Rectal smooth muscle tissue (tissue), 1 donor: ENCODE measurements around the gene RGMA.
A peak's percentile ranks its signal among the peaks of the same experiment; 100 is the strongest.

Experiments
- H3K27ac ChIP-seq: one replicate; pipeline ENCODE4 v1.7.0; 2013; ENCODE audit warnings: low read depth, low read length, inconsistent platforms
- H3K27me3 ChIP-seq: one replicate; pipeline ENCODE4 v1.7.0; 2013; ENCODE audit warnings: low read length; ENCODE audit not compliant: control insufficient read depth, insufficient read depth
- H3K36me3 ChIP-seq: one replicate; pipeline ENCODE4 v1.7.0; 2013; ENCODE audit warnings: low read length; ENCODE audit not compliant: control insufficient read depth, insufficient read depth
- H3K4me1 ChIP-seq: one replicate; pipeline ENCODE4 v1.7.0; 2013; ENCODE audit warnings: low read length; ENCODE audit not compliant: control insufficient read depth, insufficient read depth
- H3K4me3 ChIP-seq: one replicate; pipeline ENCODE4 v1.7.0; 2013; ENCODE audit warnings: low read length
- H3K9ac ChIP-seq: one replicate; pipeline ENCODE4 v1.7.0; 2013; ENCODE audit warnings: low read length

Gene RGMA

DNA sequence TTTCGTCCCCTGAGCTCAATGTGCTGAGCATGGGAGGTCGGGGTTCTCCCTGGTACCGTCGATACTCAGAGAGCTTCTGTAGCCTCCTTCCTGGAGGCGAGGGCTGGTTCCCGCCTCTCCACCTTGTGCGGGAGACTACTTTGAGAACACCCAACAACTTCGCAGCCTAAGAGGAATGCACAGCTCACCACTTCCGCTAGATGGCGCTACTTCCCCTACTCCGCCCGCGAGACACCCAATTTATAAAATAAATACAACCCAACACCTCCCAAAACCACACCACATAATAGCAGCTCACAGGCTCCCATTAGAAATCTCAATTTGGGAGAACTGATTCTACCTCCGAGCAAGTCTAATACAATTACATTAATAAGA is 1.2 kb downstream of the RGMA start:
- Histone ChIP-seq H3K27ac (peak overlapping the region; percentile 88), H3K36me3 (no peaks in the 10 kb centered on the region), H3K9ac (no peak overlapping the region), H3K4me1 (peaks cover 18% of the 10 kb centered on the region), H3K27me3 (peaks cover 4% of the 10 kb centered on the region), H3K4me3 (peak overlapping the region; percentile 72)

DNA sequence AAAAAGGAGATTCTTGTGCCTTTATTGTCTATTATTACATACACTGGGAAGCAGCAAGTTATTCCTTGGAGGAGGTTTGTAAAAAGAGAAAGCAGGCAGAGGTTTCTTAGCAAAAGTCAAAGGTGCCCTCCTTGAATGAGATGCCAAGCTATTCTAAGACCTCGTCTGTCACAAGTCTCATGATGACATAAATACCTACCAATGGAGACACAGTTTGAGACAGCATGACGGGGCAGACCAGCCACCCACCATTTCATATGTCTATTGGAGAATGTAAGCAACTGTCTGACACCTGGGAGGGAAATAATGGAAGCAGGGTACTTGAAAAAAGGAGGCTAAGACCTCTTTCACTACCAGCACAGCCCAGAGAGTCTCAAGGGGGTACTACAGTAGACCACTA is 2.2 kb downstream of the RGMA start:
- peak overlapping the region; percentile 72 for H3K4me3 ChIP-seq
- H3K9ac ChIP-seq = no peak overlapping the region
- H3K36me3 ChIP-seq = no peaks in the 10 kb centered on the region
- H3K27ac ChIP-seq = peak overlapping the region; percentile 76
- peaks cover 21% of the 10 kb centered on the region for H3K4me1 ChIP-seq
- H3K27me3 ChIP-seq = peaks cover 4% of the 10 kb centered on the region

DNA sequence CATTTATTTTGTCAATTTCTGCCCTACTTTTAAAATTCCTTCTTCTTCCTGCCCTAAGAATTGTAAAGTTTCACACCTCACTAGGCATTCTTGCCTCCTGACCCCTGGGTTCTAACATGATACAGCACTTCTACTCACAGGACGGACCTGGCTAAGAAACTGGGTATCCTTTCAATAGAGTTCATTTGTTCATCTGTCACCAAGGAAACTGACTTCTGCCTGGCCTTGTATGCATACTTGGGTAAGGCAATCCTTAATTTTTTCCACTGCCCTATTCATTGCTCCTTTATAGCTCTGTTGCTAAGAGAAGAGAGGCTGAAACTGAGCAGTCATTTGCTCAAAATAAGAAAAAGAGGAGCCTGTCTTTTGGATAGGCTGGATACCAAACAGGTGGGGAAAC is 3.3 kb downstream of the RGMA start:
- Histone ChIP-seq H3K4me3 (no peak overlapping the region), H3K9ac (no peak overlapping the region), H3K27me3 (peaks cover 4% of the 10 kb centered on the region), H3K27ac (peak overlapping the region; percentile 76), H3K36me3 (no peaks in the 10 kb centered on the region), H3K4me1 (peaks cover 32% of the 10 kb centered on the region)

DNA sequence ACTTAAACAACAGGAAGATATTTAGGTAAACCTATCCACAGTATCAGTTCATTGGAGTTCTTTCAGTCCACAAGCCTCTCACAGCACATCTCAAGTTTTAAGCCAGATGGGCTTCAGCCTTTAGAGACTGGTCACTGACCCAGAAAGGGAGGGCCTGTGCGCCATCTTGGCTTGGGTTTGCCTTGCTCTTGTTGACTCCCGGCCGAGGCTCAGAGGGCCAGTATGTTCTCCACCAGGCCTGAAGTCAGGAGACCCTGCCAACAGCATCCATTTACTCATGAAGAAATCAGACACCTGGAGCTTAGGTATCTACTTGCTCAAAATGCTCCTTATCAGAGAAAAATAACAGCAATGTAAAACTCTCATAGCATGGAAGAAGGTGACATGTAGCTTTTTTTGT is 6.2 kb downstream of the RGMA start:
- H3K4me1 ChIP-seq = peaks cover 47% of the 10 kb centered on the region
- H3K36me3 ChIP-seq = no peaks in the 10 kb centered on the region
- no peak overlapping the region for H3K27ac ChIP-seq
- H3K9ac ChIP-seq = no peak overlapping the region
- H3K27me3 ChIP-seq = peaks cover 3% of the 10 kb centered on the region
- no peak overlapping the region for H3K4me3 ChIP-seq

DNA sequence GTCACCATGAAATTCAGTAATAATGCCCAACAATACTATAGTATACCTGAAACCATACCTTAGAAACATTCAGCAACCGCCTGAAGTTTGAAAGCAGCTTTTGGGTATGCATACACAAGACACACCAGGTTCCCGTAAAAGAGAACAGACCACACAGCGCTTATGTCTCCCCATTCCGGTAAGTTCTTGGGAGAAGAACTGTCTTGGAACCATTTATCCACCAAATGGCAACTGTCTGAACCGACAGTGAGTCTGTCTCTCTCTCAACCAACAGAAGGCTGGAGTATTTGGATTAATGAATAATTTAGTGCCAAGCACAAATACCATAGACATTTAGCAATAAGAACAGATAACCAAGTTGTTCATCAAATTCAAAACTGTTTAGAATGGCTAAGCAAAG is 7.6 kb downstream of the RGMA start:
- Histone ChIP-seq H3K36me3 (no peaks in the 10 kb centered on the region), H3K27ac (peak overlapping the region; percentile 61), H3K4me3 (no peak overlapping the region), H3K4me1 (peaks cover 41% of the 10 kb centered on the region), H3K9ac (no peak overlapping the region), H3K27me3 (no peaks in the 10 kb centered on the region)

DNA sequence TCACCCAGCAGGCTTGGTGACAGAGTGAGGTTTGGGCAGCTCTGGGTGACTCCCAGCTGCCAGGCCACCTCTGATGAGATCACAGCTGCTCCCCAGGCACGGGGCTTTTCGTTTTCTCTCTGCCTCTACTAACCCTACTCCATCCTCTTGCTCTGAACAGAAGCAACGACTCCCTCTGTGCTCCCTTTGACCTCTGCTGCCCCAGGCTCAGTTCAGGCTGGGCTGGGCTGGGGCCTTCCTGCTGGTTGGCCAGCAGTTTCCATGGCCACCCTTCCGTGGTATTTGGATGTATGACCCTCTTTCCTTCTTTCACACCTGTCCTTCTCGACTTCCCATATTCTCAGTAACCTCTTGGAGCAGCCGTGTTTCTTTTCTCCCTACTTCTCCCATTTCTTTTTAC is 8.6 kb downstream of the RGMA start:
- no peak overlapping the region for H3K9ac ChIP-seq
- H3K4me1 ChIP-seq = peaks cover 34% of the 10 kb centered on the region
- H3K4me3 ChIP-seq = no peak overlapping the region
- no peaks in the 10 kb centered on the region for H3K36me3 ChIP-seq
- peak overlapping the region; percentile 61 for H3K27ac ChIP-seq
- no peaks in the 10 kb centered on the region for H3K27me3 ChIP-seq

DNA sequence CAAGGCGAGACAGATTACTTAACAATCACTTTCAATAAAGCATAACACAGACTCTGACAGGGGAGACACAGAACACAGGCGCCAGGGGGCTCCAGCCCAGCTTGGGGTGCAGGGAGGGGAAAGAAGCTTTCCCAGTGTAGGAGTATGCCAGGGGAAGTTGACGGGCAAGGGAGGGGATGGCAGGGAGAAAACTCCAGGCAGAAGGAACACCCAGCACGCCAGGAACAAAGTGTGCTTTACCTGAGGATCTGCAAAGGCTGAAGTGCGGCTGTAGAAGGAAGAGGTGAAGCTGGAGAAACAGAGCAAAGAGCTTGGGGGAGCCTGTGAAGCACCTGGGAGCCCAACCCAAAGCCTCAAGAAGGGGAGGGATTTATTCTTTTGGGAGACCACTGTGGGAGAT is 12.1 kb downstream of the RGMA start:
- Histone ChIP-seq H3K9ac (no peak overlapping the region), H3K27me3 (no peaks in the 10 kb centered on the region), H3K4me1 (peaks cover 39% of the 10 kb centered on the region), H3K27ac (peak overlapping the region; percentile 76), H3K4me3 (no peak overlapping the region), H3K36me3 (no peaks in the 10 kb centered on the region)

DNA sequence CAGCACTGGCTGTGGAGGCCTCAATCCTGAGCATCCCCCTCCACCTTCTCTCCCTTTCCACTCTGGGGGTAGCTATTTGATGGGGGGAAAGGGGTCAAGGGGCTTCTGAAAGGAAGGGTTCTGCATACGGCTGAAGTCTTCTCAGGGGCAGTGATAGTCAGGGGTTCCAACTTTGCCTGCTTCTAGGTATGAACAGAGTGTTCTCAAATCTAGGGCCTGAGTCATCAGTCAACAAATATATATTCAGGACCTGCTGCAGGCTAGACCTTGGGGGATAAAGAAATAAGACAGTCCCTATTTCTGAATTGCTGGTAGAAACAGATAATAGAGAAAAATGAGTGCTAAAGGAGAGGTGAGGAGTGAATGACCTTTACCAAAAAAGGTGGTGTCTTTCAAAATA is 12.8 kb downstream of the RGMA start:
- Histone ChIP-seq H3K4me1 (peaks cover 32% of the 10 kb centered on the region), H3K4me3 (no peak overlapping the region), H3K27ac (peak overlapping the region; percentile 76), H3K9ac (no peak overlapping the region), H3K36me3 (no peaks in the 10 kb centered on the region), H3K27me3 (peaks cover 4% of the 10 kb centered on the region)

DNA sequence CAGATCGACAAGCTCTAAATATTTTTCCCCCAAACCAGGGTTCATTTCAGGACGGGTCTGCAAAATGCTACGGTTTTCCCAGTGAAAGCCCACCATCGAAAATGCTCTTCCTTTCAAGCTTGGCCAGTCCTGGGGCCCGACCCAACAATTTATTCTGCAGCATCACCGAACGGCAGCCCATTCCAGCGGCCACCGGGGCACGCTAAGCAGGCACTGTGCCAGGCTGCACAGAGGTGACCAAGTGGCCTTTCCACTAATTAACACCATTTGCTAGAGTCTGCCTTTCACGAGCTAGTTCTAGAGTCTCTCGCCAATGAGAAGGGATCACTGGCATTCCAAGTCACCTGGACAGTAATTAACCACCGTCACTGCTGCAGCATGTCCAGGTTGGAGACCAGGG is 14.4 kb downstream of the RGMA start:
- no peak overlapping the region for H3K4me3 ChIP-seq
- H3K4me1 ChIP-seq = peaks cover 23% of the 10 kb centered on the region
- no peak overlapping the region for H3K9ac ChIP-seq
- no peaks in the 10 kb centered on the region for H3K36me3 ChIP-seq
- peaks cover 4% of the 10 kb centered on the region for H3K27me3 ChIP-seq
- H3K27ac ChIP-seq = peak overlapping the region; percentile 97

DNA sequence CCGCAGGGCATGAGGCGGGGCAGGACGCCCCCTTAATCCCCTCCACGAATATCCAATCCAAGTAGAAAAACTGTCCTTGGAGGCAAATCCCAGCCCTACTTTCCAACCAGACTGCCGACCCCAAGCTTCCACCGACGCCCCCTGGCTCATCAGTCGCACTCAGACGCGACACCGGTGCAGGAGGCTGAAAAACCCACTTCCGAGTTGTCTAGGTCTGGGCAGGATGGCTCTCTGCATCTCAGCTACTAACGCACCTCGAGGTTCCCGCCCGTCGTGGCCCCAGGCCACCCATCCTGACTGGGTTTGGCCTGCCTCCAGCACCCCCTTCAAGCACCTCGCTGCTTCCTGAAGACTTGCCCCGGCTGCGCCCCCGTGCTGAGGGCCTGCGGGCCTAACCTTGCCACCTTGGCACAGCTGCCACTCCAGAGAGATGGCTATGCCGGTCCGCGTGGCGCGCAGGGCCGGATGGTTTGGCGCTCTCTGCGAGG is 15.5 kb downstream of the RGMA start:
- H3K36me3 ChIP-seq = no peaks in the 10 kb centered on the region
- H3K9ac ChIP-seq = no peak overlapping the region
- H3K4me1 ChIP-seq = peaks cover 17% of the 10 kb centered on the region
- peaks cover 4% of the 10 kb centered on the region for H3K27me3 ChIP-seq
- peak overlapping the region; percentile 97 for H3K27ac ChIP-seq
- H3K4me3 ChIP-seq = peak overlapping the region; percentile 54

DNA sequence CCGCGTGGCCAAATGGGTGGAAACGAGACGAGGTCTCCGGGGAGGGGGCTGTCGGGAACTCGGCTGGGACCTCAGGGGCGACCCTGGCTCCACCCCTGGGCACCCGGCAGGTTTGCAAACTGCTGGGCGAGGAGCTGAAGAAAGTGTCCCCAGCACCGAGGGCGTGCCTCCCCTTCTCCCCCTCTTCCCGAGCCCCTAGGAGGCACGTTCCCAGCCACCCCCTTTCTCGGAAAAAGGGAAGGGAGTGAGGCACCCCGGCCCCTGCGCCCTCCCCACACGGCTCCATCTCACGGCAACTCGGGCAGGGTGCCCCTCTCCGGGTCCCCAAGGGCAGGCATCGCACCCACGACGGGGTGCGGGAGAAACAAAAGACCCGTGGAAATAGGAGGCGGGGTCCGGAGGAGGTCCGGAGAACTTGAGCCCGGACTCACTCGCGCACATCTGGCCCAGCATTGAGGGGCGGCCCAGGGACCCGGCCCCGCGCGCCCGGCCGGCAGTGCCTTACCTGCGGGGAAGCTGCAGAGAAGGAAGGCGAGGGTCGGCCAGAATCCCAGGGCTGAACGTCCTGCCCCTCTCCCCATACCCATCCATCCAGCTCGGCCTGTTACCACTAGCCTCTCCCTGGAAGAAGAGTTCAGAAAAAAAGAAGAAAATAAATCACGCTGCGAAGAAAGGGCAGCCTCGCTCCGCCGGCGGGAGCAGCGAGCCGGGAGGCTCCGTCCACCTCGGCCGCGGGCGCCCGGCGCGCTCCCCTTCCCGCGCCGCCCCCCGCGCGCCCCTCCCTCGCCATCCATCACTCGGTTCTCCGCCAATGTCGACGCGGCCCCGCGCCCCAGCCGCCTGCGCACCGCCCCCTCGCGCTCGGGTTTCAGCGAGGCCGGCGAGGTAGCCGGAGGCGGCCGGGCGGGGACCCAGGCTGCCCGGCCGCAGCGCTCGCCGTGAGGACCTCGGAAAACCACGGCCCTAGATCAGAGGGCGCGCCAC is 16.3 kb downstream of the RGMA start:
- Histone ChIP-seq H3K27me3 (peaks cover 4% of the 10 kb centered on the region), H3K36me3 (no peaks in the 10 kb centered on the region), H3K4me3 (peak overlapping the region; percentile 79), H3K9ac (peak overlapping the region; percentile 63), H3K27ac (peak overlapping the region; percentile 97), H3K4me1 (peaks cover 23% of the 10 kb centered on the region)

DNA sequence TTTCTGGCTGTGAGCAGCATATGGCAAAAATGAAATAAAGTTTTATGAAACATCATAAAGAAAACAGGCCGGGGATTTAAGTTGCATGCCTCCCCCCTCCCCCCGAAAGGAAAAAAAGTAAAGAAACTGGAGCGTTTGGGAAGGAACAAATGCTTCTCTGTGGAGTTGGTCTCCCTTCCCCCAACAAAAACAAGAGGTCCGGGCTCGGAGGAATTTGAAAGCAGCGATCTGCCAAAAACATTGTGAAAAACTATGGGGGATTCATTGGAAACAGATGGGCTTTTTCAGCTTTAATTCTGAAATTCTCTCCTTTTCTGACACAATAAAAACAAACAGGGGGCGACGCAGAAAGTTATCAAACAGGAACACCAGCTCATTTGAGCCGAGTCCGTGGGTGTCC is 17.0 kb downstream of the RGMA start:
- Histone ChIP-seq H3K4me3 (peak overlapping the region; percentile 79), H3K4me1 (peaks cover 22% of the 10 kb centered on the region), H3K27me3 (peaks cover 4% of the 10 kb centered on the region), H3K9ac (peak overlapping the region; percentile 63), H3K27ac (peak overlapping the region; percentile 97), H3K36me3 (no peaks in the 10 kb centered on the region)
